Measurements from ENCODE around the gene HIVEP3. TPM values are rescaled to one million over a fixed set of nuclear protein-coding genes. Genes with fewer than 3 reads are reported as not detected.

The HIVEP3 gene
- total RNA-seq, 1 experiment from 2014 or later, result 1.4 TPM

GRCh38 chr1:41689558-41689981 lies 229.2 kb downstream of the HIVEP3 start:
- H3K9ac ChIP-seq (ENCODE audit: extremely low read depth, insufficient read length, low read length), result no peak overlapping the region
- no peak overlapping the region for H4K5ac ChIP-seq (ENCODE audit: insufficient read length, low read depth, low read length)
- Mint-ChIP-seq H3K36me3 (ENCODE audit: insufficient read depth in 1 of 3, low read depth in 3 of 3) (no peaks in the 10 kb centered on the region), H3K4me3 (no peak overlapping the region), H3K9me3 (no peaks in the 10 kb centered on the region), H3K27ac (no peak overlapping the region), H3K4me1 (no peaks in the 10 kb centered on the region), H3K27me3 (ENCODE audit: low read depth) (no peaks in the 10 kb centered on the region)
- H2AFZ ChIP-seq (ENCODE audit: low read length), result no peak overlapping the region
- no peak overlapping the region for H2AK5ac ChIP-seq (ENCODE audit: insufficient read length, low read length)
- no peak overlapping the region for H2BK5ac ChIP-seq (ENCODE audit: insufficient read length, low read length)
- DNase-seq, result no peak
- no peak overlapping the region for H3T11ph ChIP-seq (ENCODE audit: low read length)
- no peak overlapping the region for H4K91ac ChIP-seq (ENCODE audit: insufficient read length, low read depth, low read length)
- no peak overlapping the region for H3K4ac ChIP-seq (ENCODE audit: low read depth, low read length)
- H2BK15ac ChIP-seq (ENCODE audit: low read depth, low read length), result no peak overlapping the region
- H2BK20ac ChIP-seq (ENCODE audit: low read depth, low read length, poor library complexity, severe bottlenecking), result no peak overlapping the region
- H3K23me2 ChIP-seq (ENCODE audit: insufficient read length, low read depth, low read length, poor library complexity, severe bottlenecking), result no peaks in the 10 kb centered on the region
- H3K79me2 ChIP-seq (ENCODE audit: insufficient read depth, low read length), result no peaks in the 10 kb centered on the region
- no peaks in the 10 kb centered on the region for H3K9me3 ChIP-seq (ENCODE audit: control insufficient read depth, low read depth, low read length)
- H4K20me1 ChIP-seq (ENCODE audit: control insufficient read depth, insufficient read depth, insufficient read length), result no peaks in the 10 kb centered on the region
- H3K18ac ChIP-seq (ENCODE audit: insufficient read length, low read depth, low read length), result no peak overlapping the region
- H4K8ac ChIP-seq (replicated peaks; ENCODE audit: insufficient read length, low read depth, low read length), result no peak overlapping the region
- H3K56ac ChIP-seq (ENCODE audit: insufficient read length, low read depth, low read length), result no peak overlapping the region
- H3K23ac ChIP-seq (ENCODE audit: insufficient read length, low read depth, low read length), result no peak overlapping the region
- TF ChIP-seq, protein P1, sequence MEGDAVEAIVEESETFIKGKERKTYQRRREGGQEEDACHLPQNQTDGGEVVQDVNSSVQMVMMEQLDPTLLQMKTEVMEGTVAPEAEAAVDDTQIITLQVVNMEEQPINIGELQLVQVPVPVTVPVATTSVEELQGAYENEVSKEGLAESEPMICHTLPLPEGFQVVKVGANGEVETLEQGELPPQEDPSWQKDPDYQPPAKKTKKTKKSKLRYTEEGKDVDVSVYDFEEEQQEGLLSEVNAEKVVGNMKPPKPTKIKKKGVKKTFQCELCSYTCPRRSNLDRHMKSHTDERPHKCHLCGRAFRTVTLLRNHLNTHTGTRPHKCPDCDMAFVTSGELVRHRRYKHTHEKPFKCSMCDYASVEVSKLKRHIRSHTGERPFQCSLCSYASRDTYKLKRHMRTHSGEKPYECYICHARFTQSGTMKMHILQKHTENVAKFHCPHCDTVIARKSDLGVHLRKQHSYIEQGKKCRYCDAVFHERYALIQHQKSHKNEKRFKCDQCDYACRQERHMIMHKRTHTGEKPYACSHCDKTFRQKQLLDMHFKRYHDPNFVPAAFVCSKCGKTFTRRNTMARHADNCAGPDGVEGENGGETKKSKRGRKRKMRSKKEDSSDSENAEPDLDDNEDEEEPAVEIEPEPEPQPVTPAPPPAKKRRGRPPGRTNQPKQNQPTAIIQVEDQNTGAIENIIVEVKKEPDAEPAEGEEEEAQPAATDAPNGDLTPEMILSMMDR (conservative IDR thresholded peaks at IDR 0.05), result no peak
- WGBS (ENCODE audit: extremely low coverage, insufficient read length, low lambda C conversion rate), result no CpG with 5 or more reads among the region's 7 CpGs
- H3K27me3 ChIP-seq (ENCODE audit: insufficient read depth, low read length), result no peaks in the 10 kb centered on the region
- H2BK12ac ChIP-seq (ENCODE audit: insufficient read length, low read depth, low read length), result no peak overlapping the region
- H3K27ac ChIP-seq (ENCODE audit: insufficient read length, low read depth, low read length), result no peak overlapping the region
- no peak overlapping the region for H3K4me2 ChIP-seq (ENCODE audit: insufficient read depth, insufficient read length, low read length)
- H3K79me1 ChIP-seq (ENCODE audit: insufficient read depth, low read depth, low read length, poor library complexity, severe bottlenecking), result no peaks in the 10 kb centered on the region
- no peaks in the 10 kb centered on the region for H3K4me1 ChIP-seq (ENCODE audit: insufficient read depth, low read length)
- H3K14ac ChIP-seq (ENCODE audit: insufficient read depth, low read length), result no peak overlapping the region
- H2BK120ac ChIP-seq (ENCODE audit: low read depth, low read length, poor library complexity, severe bottlenecking), result no peak overlapping the region

Data from H9 (cell line).